NCI-H2227 treated with DMSO at 0.1 percent for 48 hours (cell line): ENCODE results near the gene TIFAB.

Experiments
- DNase-seq: peaks from one replicate; lab custom pipeline; 2025; lab: John Stamatoyannopoulos, UW

TIFAB gene

GRCh38 chr5:135442431-135443160, 9.6 kb downstream of the TIFAB start:
- DNase-seq: no peak

- no peak for DNase-seq
Measured at GRCh38 chr5:135441919-135442318, 10.2 kb downstream of the TIFAB start.

- no peak for DNase-seq
Measured at GRCh38 chr5:135441350-135441831, 10.8 kb downstream of the TIFAB start.

GRCh38 chr5:135440916-135441315, 11.2 kb downstream of the TIFAB start:
- no peak for DNase-seq

- no peak for DNase-seq
Measured at GRCh38 chr5:135439231-135440205, 12.6 kb downstream of the TIFAB start.

GRCh38 chr5:135438636-135439221, 13.4 kb downstream of the TIFAB start:
- no peak for DNase-seq

GRCh38 chr5:135437796-135438560, 14.2 kb downstream of the TIFAB start:
- no peak for DNase-seq

- no peak for DNase-seq
Measured at GRCh38 chr5:135437422-135437795, 14.7 kb downstream of the TIFAB start.

- DNase-seq: no peak
Measured at GRCh38 chr5:135436951-135437418, 15.2 kb downstream of the TIFAB start.

- no peak for DNase-seq
Measured at GRCh38 chr5:135435467-135436330, 16.5 kb downstream of the TIFAB start.

GRCh38 chr5:135434591-135435466, 17.3 kb downstream of the TIFAB start:
- DNase-seq: no peak

GRCh38 chr5:135433681-135434426, 18.3 kb downstream of the TIFAB start:
- DNase-seq: no peak

- no peak for DNase-seq
Measured at GRCh38 chr5:135432113-135432512, 20.0 kb downstream of the TIFAB start.

GRCh38 chr5:135430135-135430437, 22.1 kb downstream of the TIFAB start:
- no peak for DNase-seq

- no peak for DNase-seq
Measured at GRCh38 chr5:135429301-135430134, 22.6 kb downstream of the TIFAB start.

GRCh38 chr5:135428586-135428985, 23.6 kb downstream of the TIFAB start:
- no peak for DNase-seq

GRCh38 chr5:135426102-135427082, 25.8 kb downstream of the TIFAB start:
- DNase-seq: peak; percentile 16
